Epithelial cell of esophagus (primary cell): Measurements from ENCODE around the gene DRC7.

ENCODE experiments used
- DNase-seq: peaks from one replicate; pipeline ENCODE4 v3.0.0; 2010; ENCODE audit warnings: low read depth
- H3K4me3 ChIP-seq: 2 replicates; pipeline ENCODE4 v1.5.1; 2011; ENCODE audit warnings: mild to moderate bottlenecking, low read length, control low read depth
- CTCF ChIP-seq: IDR thresholded peaks from 2 replicates; pipeline ENCODE4 v1.5.1; 2011; ENCODE audit warnings: low read depth, mild to moderate bottlenecking, low read length, control low read depth, inconsistent platforms; ENCODE audit not compliant: insufficient read depth; ENCODE audit errors: missing control alignments

Gene DRC7

GRCh38 chr16:57757326-57757786 is 62.8 kb downstream of the DRC7 start:
- TF ChIP-seq CTCF = peak; percentile 92
- DNase-seq = peak; percentile 84
- H3K4me3 ChIP-seq = no peak overlapping the region

- no peak for TF ChIP-seq CTCF
- no peak for DNase-seq
- no peak overlapping the region for H3K4me3 ChIP-seq
These were observed 63.3 kb downstream of the DRC7 start for GRCh38 chr16:57757883-57758282.

DNA sequence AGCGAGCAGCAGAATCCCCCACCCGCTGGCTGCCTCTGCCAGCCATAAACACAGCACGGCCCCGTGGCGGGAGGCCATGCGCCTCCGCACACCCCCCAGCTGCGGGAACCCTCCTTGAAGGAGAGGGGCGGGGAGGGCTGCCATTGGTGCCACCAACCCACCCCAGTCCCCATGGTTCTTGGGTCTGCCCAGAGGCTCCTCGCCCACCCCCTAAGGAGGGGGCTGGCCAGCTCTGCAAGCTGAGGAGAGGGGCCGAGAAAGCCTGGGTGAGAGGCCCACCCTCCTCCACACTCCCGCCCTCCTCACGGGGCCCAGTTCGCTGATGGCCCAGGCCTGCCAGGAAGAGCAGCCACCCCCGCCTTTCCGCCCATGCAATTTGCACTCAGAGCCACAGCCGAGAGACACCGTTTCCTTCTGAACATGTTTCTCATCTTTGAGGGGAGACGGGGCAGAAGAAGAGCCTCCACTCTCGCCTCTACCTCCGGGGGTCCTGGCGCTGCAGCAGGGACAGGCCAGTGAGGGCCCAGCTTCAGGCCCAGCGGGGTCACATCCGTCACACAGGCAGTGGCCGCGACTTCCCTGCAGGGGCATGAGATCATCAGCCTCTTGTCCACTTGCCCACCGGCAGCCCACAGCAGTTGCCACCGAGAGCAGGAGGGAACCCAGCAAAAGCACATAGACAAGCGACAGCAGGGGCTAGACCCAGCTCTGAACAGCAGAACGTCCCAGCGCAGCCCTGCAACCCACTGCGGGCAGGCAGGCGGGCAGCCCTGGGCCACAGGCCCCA is 63.9 kb downstream of the DRC7 start:
- DNase-seq = no peak
- TF ChIP-seq CTCF = no peak

DNA sequence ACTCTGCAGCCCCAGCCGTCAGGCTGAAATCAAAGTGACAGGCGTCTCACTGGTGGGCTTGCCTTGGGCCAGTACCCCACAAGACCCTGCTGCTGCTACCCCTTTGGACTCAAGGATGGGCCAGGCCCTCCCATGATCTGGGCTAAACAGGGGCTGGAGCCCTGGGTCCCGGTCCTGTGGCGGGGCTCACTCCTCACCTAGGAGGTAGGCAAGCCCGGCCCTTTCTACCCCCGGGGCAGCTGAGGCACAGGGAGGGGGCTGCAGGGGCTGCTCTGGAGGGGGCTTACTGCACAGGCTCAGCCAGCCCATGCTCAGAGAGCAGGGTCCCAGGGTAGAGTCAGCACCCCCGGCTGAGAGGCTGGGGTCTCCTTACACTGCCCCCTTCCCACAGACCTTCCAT is 64.5 kb downstream of the DRC7 start:
- no peak for TF ChIP-seq CTCF
- H3K4me3 ChIP-seq = no peak overlapping the region
- DNase-seq = no peak

More for the DNA sequence above, 63.9 kb downstream of the DRC7 start:
- no peak overlapping the region for H3K4me3 ChIP-seq

GRCh38 chr16:57759541-57760356 is 65.1 kb downstream of the DRC7 start:
- no peak overlapping the region for H3K4me3 ChIP-seq
- peak; percentile 75 for DNase-seq
- TF ChIP-seq CTCF = no peak

DNA sequence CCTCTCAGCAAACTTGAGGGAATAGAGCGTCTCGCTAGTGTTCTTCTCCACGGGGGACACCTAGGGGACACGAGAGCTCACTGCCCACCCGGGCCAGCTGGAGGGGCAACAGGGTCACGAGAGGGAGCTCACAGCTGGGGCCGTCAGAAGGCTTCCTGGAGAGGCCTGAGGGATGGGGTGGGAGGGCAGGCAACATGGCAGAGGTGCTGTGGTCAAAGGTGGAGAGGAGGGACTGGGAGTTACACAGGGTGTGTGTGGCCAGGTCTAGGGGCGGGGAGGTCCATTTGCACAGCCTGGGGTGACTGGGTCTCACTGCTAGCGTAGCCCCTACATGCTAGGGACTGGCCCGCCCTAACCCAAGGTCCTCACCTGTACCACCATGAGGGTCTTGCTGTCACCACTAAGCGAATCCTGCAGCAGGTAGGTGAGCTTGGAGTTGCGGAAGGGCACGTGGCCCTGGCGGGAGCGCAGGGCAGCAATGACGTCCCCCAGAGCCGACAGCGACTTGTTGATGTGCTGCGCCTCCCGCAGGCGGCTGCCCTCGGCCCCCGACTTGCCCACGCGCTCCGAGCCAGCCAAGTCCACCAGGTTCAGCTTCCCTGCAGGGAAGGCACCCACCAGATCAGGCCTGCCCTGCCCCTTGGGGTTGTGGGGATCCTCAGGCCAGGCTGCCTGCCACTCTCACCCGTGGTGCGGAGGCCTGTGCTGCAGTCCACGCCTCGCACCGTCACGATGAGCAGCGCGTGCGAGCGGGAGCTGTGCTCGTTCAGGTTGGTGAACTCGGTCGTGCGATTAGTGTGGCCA is 66.0 kb downstream of the DRC7 start:
- no peak overlapping the region for H3K4me3 ChIP-seq
- no peak for TF ChIP-seq CTCF
- DNase-seq = no peak
